SK-N-MC (cell line): ENCODE results near the gene ART4.

Experiments
- EZH2 ChIP-seq: fragments of 200-600 bp; sonication (generic); IDR thresholded peaks from one replicate; pipeline ENCODE4 v1.6.1; 2017; ENCODE audit warnings: antibody characterized with exemption
- FOXP2 ChIP-seq: optimal IDR thresholded peaks from 2 replicates; pipeline ENCODE3; 2011; ENCODE audit warnings: mild to moderate bottlenecking, moderate library complexity; ENCODE audit not compliant: insufficient read depth; ENCODE audit errors: extremely low read length, control extremely low read depth
- POLR2AphosphoS5 ChIP-seq: IDR thresholded peaks from 2 replicates; pipeline ENCODE4 v1.6.1; 2012; ENCODE audit warnings: mild to moderate bottlenecking, low read depth, low read length, borderline replicate concordance

GRCh38 chr12:14858513-14858912 is 15.2 kb upstream of the ART4 start:
- TF ChIP-seq POLR2AphosphoS5 (no peak), EZH2 (no peak), FOXP2 (no peak)
